Activated CD8-positive, alpha-beta T cell treated with anti-CD3 and anti-CD28 coated beads for 36 hours (primary cell): ENCODE data around the gene BCL2. TPM values are rescaled to one million over a fixed set of nuclear protein-coding genes. Genes with fewer than 3 reads are reported as not detected.
A peak's percentile ranks its signal among the peaks of the same experiment; 100 is the strongest.

Experiments used
- ATAC-seq: fragments of 200-7000 bp; cut with Tn5 transposase; one replicate; pipeline ENCODE4 v1.10.0; 2021; ENCODE audit warnings: mild to moderate bottlenecking, moderate library complexity
- CTCF ChIA-PET: fragments of 350-600 bp; sonication (Branson Sonifier 250); formaldehyde crosslinking; loops from one replicate; lab custom pipeline; 2021; ENCODE audit warnings: antibody characterized with exemption; lab: Charles Lee
- POLR2A ChIA-PET: fragments of 350-600 bp; sonication (Branson Sonifier 250); formaldehyde crosslinking; loops from one replicate; lab custom pipeline; 2021; ENCODE audit warnings: antibody characterized with exemption; lab: Charles Lee
- DNase-seq: peaks from one replicate; pipeline ENCODE4 v3.0.0-alpha.2; 2020
- H3K27ac Mint-ChIP-seq: one replicate; pipeline ENCODE4 v1.8.0; 2021; ENCODE audit warnings: mild to moderate bottlenecking, mixed read lengths
- H3K27me3 Mint-ChIP-seq: one replicate; pipeline ENCODE4 v1.8.0; 2021; ENCODE audit warnings: mixed read lengths
- H3K36me3 Mint-ChIP-seq: one replicate; pipeline ENCODE4 v1.8.0; 2021; ENCODE audit warnings: low read depth, mixed read lengths
- H3K4me1 Mint-ChIP-seq: one replicate; pipeline ENCODE4 v1.8.0; 2021; ENCODE audit warnings: low read depth, mixed read lengths
- H3K4me3 Mint-ChIP-seq: one replicate; pipeline ENCODE4 v1.8.0; 2021; ENCODE audit warnings: mild to moderate bottlenecking, moderate library complexity, mixed read lengths
- H3K9me3 Mint-ChIP-seq: one replicate; pipeline ENCODE4 v1.8.0; 2021; ENCODE audit warnings: mixed read lengths
- CTCF ChIP-seq: fragments of 200-600 bp; IDR thresholded peaks from one replicate; pipeline ENCODE4 v1.8.0; 2022; ENCODE audit warnings: antibody characterized with exemption, mild to moderate bottlenecking
- intact Hi-C: fragments of 100-400 bp; cut with micrococcal nuclease; formaldehyde crosslinking; loops from one replicate; pipeline ENCODE4 v1.10.0; 2022
- total RNA-seq, 2 experiments: library from RNA; stranded (reverse); gene quantifications; one replicate each; pipeline ENCODE4 v1.2.3, GENCODE V29; 2021

Gene BCL2
- total RNA-seq, 2 experiments from 2014 or later, result 104 to 107 TPM

GRCh38 chr18:63320975-63321265, 1.4 kb upstream of the BCL2 start:
- DNase-seq, result no peak
- Mint-ChIP-seq H3K36me3 (peaks cover 33% of the 10 kb centered on the region), H3K4me3 (peak overlapping the region; percentile 93), H3K27me3 (no peaks in the 10 kb centered on the region), H3K9me3 (no peaks in the 10 kb centered on the region), H3K27ac (peak overlapping the region; percentile 94), H3K4me1 (peaks cover 19% of the 10 kb centered on the region)
- no peak for ATAC-seq
- ChIA-PET CTCF (interaction anchor here (1.2 to 6.8 kb wide), 2 partner anchors 197 to 304 kb away, joined by 3 to 140 read pairs; no protein-coding TSS in a partner anchor), POLR2A (interaction anchor here (0.8 to 1.6 kb wide), 4 partner anchors 13 to 184 kb away, joined by 3 to 8 read pairs (median 3); no protein-coding TSS in a partner anchor)
- intact Hi-C loops, result no loop called here
- TF ChIP-seq CTCF, result no peak

- Mint-ChIP-seq H3K27ac (peak overlapping the region; percentile 94), H3K27me3 (no peaks in the 10 kb centered on the region), H3K9me3 (no peaks in the 10 kb centered on the region), H3K4me3 (peak overlapping the region; percentile 93), H3K4me1 (peaks cover 20% of the 10 kb centered on the region), H3K36me3 (peaks cover 39% of the 10 kb centered on the region)
- intact Hi-C loops, result no loop called here
- peak; percentile 77 for ATAC-seq
- POLR2A ChIA-PET, result interaction anchor here (0.5 to 4.0 kb wide), 19 partner anchors 9 to 186 kb away, joined by 3 to 68 read pairs (median 4); no protein-coding TSS in a partner anchor
- CTCF ChIA-PET, result interaction anchor here (1.2 to 3.8 kb wide), 9 partner anchors 48 to 303 kb away, joined by 3 to 71 read pairs (median 16); no protein-coding TSS in a partner anchor
- TF ChIP-seq CTCF, result no peak
- DNase-seq, result peak; percentile 92
These were observed 780 bp upstream of the BCL2 start for GRCh38 chr18:63320123-63320974.

- DNase-seq (no peak), ATAC-seq (no peak)
- peak overlapping the region; percentile 88 for H3K4me3 Mint-ChIP-seq
- POLR2A ChIA-PET, result interaction anchor here (0.9 to 4.0 kb wide), 21 partner anchors 9 to 189 kb away, joined by 3 to 68 read pairs (median 7); no protein-coding TSS in a partner anchor
- H3K27ac Mint-ChIP-seq, result peak overlapping the region; percentile 99
- no peaks in the 10 kb centered on the region for H3K27me3 Mint-ChIP-seq
- peaks cover 53% of the 10 kb centered on the region for H3K36me3 Mint-ChIP-seq
- intact Hi-C loops, result loop anchor here (5.0 kb wide), 1 partner anchor 112 kb away; no protein-coding TSS in a partner anchor
- no peak for TF ChIP-seq CTCF
- H3K9me3 Mint-ChIP-seq, result no peaks in the 10 kb centered on the region
- H3K4me1 Mint-ChIP-seq, result peaks cover 34% of the 10 kb centered on the region
- CTCF ChIA-PET, result interaction anchor here (0.8 to 3.8 kb wide), 31 partner anchors 18 to 603 kb away, joined by 3 to 71 read pairs (median 6); partner anchors contain the start of gene PHLPP1
These were observed 633 bp downstream of the BCL2 start for GRCh38 chr18:63318889-63319382.

GRCh38 chr18:63317982-63318888, 1.3 kb downstream of the BCL2 start:
- H3K36me3 Mint-ChIP-seq, result peaks cover 60% of the 10 kb centered on the region
- H3K4me1 Mint-ChIP-seq, result peaks cover 41% of the 10 kb centered on the region
- intact Hi-C loops, result loop anchor here (2.0 to 5.0 kb wide), 3 partner anchors 17 to 187 kb away; no protein-coding TSS in a partner anchor
- DNase-seq (peak; percentile 93), ATAC-seq (peak; percentile 69)
- peak overlapping the region; percentile 88 for H3K4me3 Mint-ChIP-seq
- H3K27me3 Mint-ChIP-seq, result no peaks in the 10 kb centered on the region
- H3K9me3 Mint-ChIP-seq, result no peaks in the 10 kb centered on the region
- TF ChIP-seq CTCF, result peak; percentile 97
- H3K27ac Mint-ChIP-seq, result peak overlapping the region; percentile 99
- ChIA-PET POLR2A (interaction anchor here (0.6 to 4.0 kb wide), 25 partner anchors 10 to 306 kb away, joined by 3 to 68 read pairs (median 5); no protein-coding TSS in a partner anchor), CTCF (interaction anchor here (0.7 to 3.8 kb wide), 61 partner anchors 9 to 602 kb away, joined by 3 to 71 read pairs (median 5); partner anchors contain the start of gene PHLPP1)
